Liver (tissue), 9 donors: ENCODE measurements around the gene CD27. TPM values are rescaled to one million over a fixed set of nuclear protein-coding genes. Genes with fewer than 3 reads are reported as not detected.
A peak's percentile ranks its signal among the peaks of the same experiment; 100 is the strongest.

Experiments
- DNase-seq: peaks from one replicate; pipeline ENCODE4 v3.0.0-alpha.2; 2017; ENCODE audit warnings: low spot score
- H3K27ac ChIP-seq, 2 donors: one replicate each; pipeline ENCODE4 v1.7.0; 2013; ENCODE audit warnings: inconsistent platforms in 2 of 2, low read length in 2 of 2, control low read depth in 1 of 2, low read depth in 1 of 2, mild to moderate bottlenecking in 1 of 2
- H3K27me3 ChIP-seq, 4 donors: one replicate each; pipeline versions ENCODE4 v1.6.1 to v1.7.0; 2013; ENCODE audit warnings: low read length in 3 of 4, inconsistent platforms in 1 of 4, mild to moderate bottlenecking in 1 of 4, moderate library complexity in 1 of 4; ENCODE audit not compliant: control insufficient read depth in 4 of 4, insufficient read depth in 4 of 4
- H3K36me3 ChIP-seq, 4 donors: one replicate each; pipeline versions ENCODE4 v1.6.1 to v1.7.0; 2013; ENCODE audit warnings: low read length in 3 of 4, mild to moderate bottlenecking in 3 of 4, low read depth in 1 of 4, moderate library complexity in 1 of 4; ENCODE audit not compliant: control insufficient read depth in 4 of 4, insufficient read depth in 3 of 4
- H3K4me1 ChIP-seq, 4 donors: one replicate each; pipeline versions ENCODE4 v1.6.1 to v1.7.0; 2013; ENCODE audit warnings: low read length in 3 of 4, mild to moderate bottlenecking in 3 of 4, moderate library complexity in 1 of 4; ENCODE audit not compliant: control insufficient read depth in 4 of 4, insufficient read depth in 4 of 4
- H3K4me3 ChIP-seq, 3 donors: one replicate each; pipeline versions ENCODE4 v1.6.1 to v1.7.0; 2013; ENCODE audit warnings: low read length in 3 of 3, control low read depth in 1 of 3, low read depth in 1 of 3, mild to moderate bottlenecking in 1 of 3
- H3K9ac ChIP-seq, 2 donors: one replicate each; pipeline ENCODE4 v1.7.0; 2013; ENCODE audit warnings: low read length in 2 of 2, mild to moderate bottlenecking in 2 of 2, moderate library complexity in 2 of 2, control low read depth in 1 of 2, low read depth in 1 of 2
- H3K9me3 ChIP-seq, 4 donors: one replicate each; pipeline versions ENCODE4 v1.6.1 to v1.7.0; 2013; ENCODE audit warnings: low read length in 3 of 4; ENCODE audit not compliant: control insufficient read depth in 4 of 4
- ATF3 ChIP-seq: IDR thresholded peaks from 2 replicates; pipeline ENCODE4 v1.6.1; 2016; ENCODE audit warnings: antibody characterized with exemption
- CTCF ChIP-seq: fragments of 150-350 bp; IDR thresholded peaks from 2 replicates; pipeline ENCODE4 v1.5.1; 2017; ENCODE audit warnings: improper control_type of control experiment, low read depth, low read length; ENCODE audit not compliant: missing input control
- EGR1 ChIP-seq, 2 donors: IDR thresholded peaks; 2 replicates each; pipeline ENCODE4 v1.6.1; 2016 to 2018; ENCODE audit warnings: antibody characterized with exemption in 2 of 2, low read depth in 2 of 2
- FOXA1 ChIP-seq: IDR thresholded peaks from 2 replicates; pipeline ENCODE4 v1.6.1; 2016; ENCODE audit warnings: antibody characterized with exemption
- FOXA2 ChIP-seq: IDR thresholded peaks from 2 replicates; pipeline ENCODE4 v1.6.1; 2016; ENCODE audit warnings: antibody characterized with exemption
- GABPA ChIP-seq, 2 donors: IDR thresholded peaks in 1 of 2; conservative IDR thresholded peaks in 1 of 2; 2 replicates each; pipeline ENCODE4 v1.6.1; 2016; ENCODE audit warnings: antibody characterized with exemption in 2 of 2, mild to moderate bottlenecking in 1 of 2, moderate library complexity in 1 of 2
- HNF4A ChIP-seq, 2 donors: conservative IDR thresholded peaks; 2 replicates each; pipeline ENCODE4 v1.6.1; 2016; ENCODE audit warnings: antibody characterized with exemption in 2 of 2, mild to moderate bottlenecking in 2 of 2
- HNF4G ChIP-seq: IDR thresholded peaks from 2 replicates; pipeline ENCODE4 v1.6.1; 2016; ENCODE audit warnings: antibody characterized with exemption
- JUND ChIP-seq, 2 donors: IDR thresholded peaks; 2 replicates each; pipeline ENCODE4 v1.6.1; 2016; ENCODE audit warnings: antibody characterized with exemption in 2 of 2
- MAX ChIP-seq: IDR thresholded peaks from 2 replicates; pipeline ENCODE4 v1.6.1; 2016; ENCODE audit warnings: antibody characterized with exemption
- NR2F2 ChIP-seq: IDR thresholded peaks from 2 replicates; pipeline ENCODE4 v1.6.1; 2016; ENCODE audit warnings: antibody characterized with exemption
- RAD21 ChIP-seq, 2 donors: IDR thresholded peaks; 2 replicates each; pipeline ENCODE4 v1.6.1; 2016; ENCODE audit warnings: antibody characterized with exemption in 2 of 2, mild to moderate bottlenecking in 2 of 2
- REST ChIP-seq: IDR thresholded peaks from 2 replicates; pipeline ENCODE4 v1.6.1; 2016; ENCODE audit warnings: antibody characterized with exemption, mild to moderate bottlenecking
- RXRA ChIP-seq, 2 donors: IDR thresholded peaks; 2 replicates each; pipeline ENCODE4 v1.6.1; 2017 to 2018; ENCODE audit warnings: antibody characterized with exemption in 2 of 2, mild to moderate bottlenecking in 1 of 2
- SP1 ChIP-seq: IDR thresholded peaks from 2 replicates; pipeline ENCODE4 v1.6.1; 2018; ENCODE audit warnings: antibody characterized with exemption, mild to moderate bottlenecking
- TAF1 ChIP-seq: conservative IDR thresholded peaks from 2 replicates; pipeline ENCODE4 v1.6.1; 2016; ENCODE audit warnings: antibody characterized with exemption, mild to moderate bottlenecking
- YY1 ChIP-seq: IDR thresholded peaks from 2 replicates; pipeline ENCODE4 v1.6.1; 2016; ENCODE audit warnings: antibody characterized with exemption, mild to moderate bottlenecking
- ZBTB33 ChIP-seq: IDR thresholded peaks from 2 replicates; pipeline ENCODE4 v1.6.1; 2016; ENCODE audit warnings: antibody characterized with exemption
- WGBS: extraction: QIAGEN DNeasy Blood & Tissue Kit; methylation state at CpG from one replicate; pipeline ENCODE4 v1.1.7; 2013; 5-methylcytosine and 5-hydroxymethylcytosine counted together
- polyA plus RNA-seq, 2 donors: library from polyadenylated mRNA; stranded (reverse) in 1 of 2; unstranded in 1 of 2; fragments of 200-250 nt in 1 of 2; fragments of >200 nt in 1 of 2; fragmentation: Nextera tagmentation in 1 of 2; extraction: Ambion mirVana in 1 of 2; gene quantifications; one replicate each; pipeline versions ENCODE4 v1.2.1 to v1.2.3, GENCODE V29; 2013 to 2015
- total RNA-seq, 2 donors: library from RNA; depleted of rRNA; stranded (reverse); fragments of >200 nt; gene quantifications; one replicate each; pipeline ENCODE4 v1.2.3, GENCODE V29; 2014
- donor health status: healthy.
- donor health status: healthy.
- donor health status: healthy.
- donor health status: healthy.
- donor health status: healthy.

The CD27 gene
- total RNA-seq (under 1 TPM; 0.28 to 0.67 TPM), polyA plus RNA-seq (1 to 10 TPM in 1 of 2 donors, under 1 TPM in 1; 0.58 to 2.5 TPM)

- Histone ChIP-seq H3K27ac (peak within 1 kb of the TSS in 1 of 2 donors; percentile 12), H3K9ac (no peak within 1 kb of the TSS), H3K9me3 (no peaks in the 10 kb centered on the region), H3K36me3 (peaks cover 2 to 11% (median 4%) of the 10 kb centered on the region in 4 donors), H3K27me3 (no peaks in the 10 kb centered on the region), H3K4me1 (peaks cover 0 to under 1% (median under 1%) of the 10 kb centered on the region in 4 donors), H3K4me3 (no peak within 1 kb of the TSS)
- TF ChIP-seq FOXA2 (no peak), HNF4G (no peak), SP1 (no peak), FOXA1 (no peak), YY1 (no peak), MAX (no peak), EGR1 (IDR thresholded peaks at IDR 0.05; ENCODE audit: low read depth in 2 of 2) (no peak), HNF4A (conservative IDR thresholded peaks at IDR 0.05) (no peak), RAD21 (IDR thresholded peaks at IDR 0.05) (no peak), ATF3 (no peak)
- DNase-seq: no peak
- 89% methylated on average over 16 of the region's 16 CpGs for WGBS
Observed at GRCh38 chr12:6444704-6445688, at the start of gene CD27. Gene CD27, plus strand, starts transcription at chr12:6444955. Its CDS starts 141 bp downstream, at chr12:6445096.

GRCh38 chr12:6396031-6396430, 48.7 kb upstream of the CD27 start:
- no peak for DNase-seq
- Histone ChIP-seq H3K9me3 (no peaks in the 10 kb centered on the region), H3K4me1 (no peaks in the 10 kb centered on the region), H3K9ac (no peak overlapping the region), H3K36me3 (peaks cover 4 to 27% (median 20%) of the 10 kb centered on the region in 4 donors), H3K4me3 (no peak overlapping the region), H3K27me3 (no peaks in the 10 kb centered on the region), H3K27ac (no peak overlapping the region)
- WGBS: 97% methylated on average over 2 of the region's 2 CpGs
- TF ChIP-seq MAX (no peak), RAD21 (IDR thresholded peaks at IDR 0.05) (no peak), TAF1 (no peak), REST (no peak), HNF4A (conservative IDR thresholded peaks at IDR 0.05) (no peak), GABPA (IDR thresholded peaks at IDR 0.05 in 1 of 2, conservative IDR thresholded peaks at IDR 0.05 in 1 of 2) (no peak), NR2F2 (no peak), HNF4G (no peak), YY1 (no peak), FOXA2 (no peak), SP1 (no peak), CTCF (no peak), ZBTB33 (no peak), JUND (IDR thresholded peaks at IDR 0.05) (no peak), EGR1 (IDR thresholded peaks at IDR 0.05; ENCODE audit: low read depth in 2 of 2) (no peak), RXRA (IDR thresholded peaks at IDR 0.05) (no peak)
